ENCODE data around the gene WFDC13.
"Not testable (repeated sequence)": the region's sequence is repeated elsewhere in the genome, so short reads cannot be mapped to it uniquely, and the experiment has no call there.

Gene WFDC13, protein sequence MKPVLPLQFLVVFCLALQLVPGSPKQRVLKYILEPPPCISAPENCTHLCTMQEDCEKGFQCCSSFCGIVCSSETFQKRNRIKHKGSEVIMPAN

DNA sequence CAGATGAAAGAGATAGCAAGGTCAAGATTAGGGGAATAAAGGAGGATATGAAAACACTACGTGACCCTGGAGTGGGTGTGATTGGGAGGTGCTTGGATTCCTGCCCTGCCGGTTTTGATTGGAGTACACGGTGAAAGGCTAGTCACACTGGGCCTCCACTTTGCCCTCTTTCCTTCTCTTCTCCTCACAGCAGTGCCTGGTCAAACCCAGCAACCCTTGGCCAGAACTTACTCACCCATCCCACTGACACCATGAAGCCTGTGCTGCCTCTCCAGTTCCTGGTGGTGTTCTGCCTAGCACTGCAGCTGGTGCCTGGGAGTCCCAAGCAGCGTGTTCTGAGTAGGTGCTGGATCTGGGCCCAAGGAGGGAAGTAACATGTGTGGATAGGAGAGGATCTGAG, at the start of gene WFDC13:
Gene WFDC13, plus strand, starts transcription at position 166 of the 400 bp plus-strand sequence. Its CDS starts 86 bp downstream, at position 252.
- DNase-seq (ENCODE audit: low spot score) = no peak

DNA sequence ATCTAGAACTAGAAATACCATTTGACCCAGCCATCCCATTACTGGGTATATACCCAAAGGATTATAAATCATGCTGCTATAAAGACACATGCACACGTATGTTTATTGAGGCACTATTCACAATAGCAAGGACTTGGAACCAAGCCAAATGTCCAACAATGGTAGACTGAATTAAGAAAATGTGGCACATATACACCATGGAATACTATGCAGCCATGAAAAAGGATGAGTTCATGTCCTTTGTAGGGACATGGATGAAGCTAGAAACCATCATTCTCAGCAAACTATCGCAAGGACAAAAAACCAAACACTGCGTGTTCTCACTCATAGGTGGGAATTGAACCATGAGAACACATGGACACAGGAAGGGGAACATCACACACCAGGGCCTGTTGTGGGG, 44.8 kb upstream of the WFDC13 start:
- DNase-seq (ENCODE audit: low spot score) = not testable (repeated sequence)

DNA sequence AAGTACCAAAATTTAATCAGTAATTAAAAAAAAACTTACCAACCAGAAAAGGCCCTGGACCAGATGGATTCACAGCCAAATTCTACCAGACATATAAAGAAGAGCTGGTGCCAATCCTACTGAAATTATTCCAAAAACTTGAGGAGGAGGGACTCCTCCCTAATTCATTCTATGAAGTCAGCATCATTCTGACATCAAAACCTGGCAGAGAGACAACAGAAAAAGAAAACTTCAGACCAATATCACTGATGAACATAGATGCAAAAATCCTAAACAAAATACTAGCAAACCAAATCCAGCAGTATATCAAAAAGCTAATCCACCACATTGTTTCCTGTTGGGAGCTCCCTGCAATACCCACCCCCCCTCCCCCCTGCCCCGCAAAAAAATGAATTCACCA, 31.7 kb upstream of the WFDC13 start, which contains the start of gene WFDC11:
Gene WFDC11, minus strand, starts transcription at position 101 of the 400 bp plus-strand sequence. CDS start 19,639 bp downstream, outside the sequence.
- no peak for DNase-seq (ENCODE audit: low spot score)

DNA sequence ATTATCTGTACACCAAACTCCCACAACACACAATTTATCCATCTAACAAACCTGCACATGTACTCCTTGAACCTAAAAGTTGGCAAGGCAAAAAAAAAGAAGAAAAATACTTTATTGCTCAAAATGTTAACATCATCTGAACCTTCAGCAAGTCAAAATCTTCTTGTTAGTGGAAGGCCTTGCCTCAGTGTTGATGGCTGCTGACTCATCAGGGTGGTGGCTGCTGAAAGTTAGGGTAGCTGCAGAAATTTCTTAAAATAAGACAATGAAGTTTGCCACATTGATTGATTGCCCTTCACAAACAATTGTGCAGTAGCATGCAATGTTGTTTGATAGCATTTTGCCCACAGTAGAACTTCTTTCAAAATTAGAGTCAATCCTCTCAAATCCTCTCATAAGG, 29.1 kb upstream of the WFDC13 start:
- no peak for DNase-seq (ENCODE audit: low spot score)

DNA sequence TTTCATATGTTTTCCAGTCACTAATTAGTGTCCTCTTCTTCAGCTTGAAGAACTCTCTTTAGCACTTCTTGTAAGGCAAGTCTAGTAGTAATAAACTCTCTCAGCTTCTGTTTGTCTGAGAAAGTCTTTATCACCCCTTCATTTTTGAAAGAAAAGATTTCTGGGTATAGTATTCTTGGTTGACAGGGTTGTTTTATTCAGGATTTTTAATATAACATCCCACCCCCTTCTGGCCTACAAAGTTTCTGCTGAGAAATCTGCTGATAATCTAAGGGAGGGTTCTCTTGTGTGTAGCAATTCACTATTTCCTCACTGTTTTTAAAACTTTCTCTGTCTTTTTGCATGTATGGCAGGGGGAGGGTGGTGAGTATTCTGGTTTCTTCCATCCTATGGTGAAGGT, 22.2 kb upstream of the WFDC13 start:
- DNase-seq (ENCODE audit: low spot score) = no peak

DNA sequence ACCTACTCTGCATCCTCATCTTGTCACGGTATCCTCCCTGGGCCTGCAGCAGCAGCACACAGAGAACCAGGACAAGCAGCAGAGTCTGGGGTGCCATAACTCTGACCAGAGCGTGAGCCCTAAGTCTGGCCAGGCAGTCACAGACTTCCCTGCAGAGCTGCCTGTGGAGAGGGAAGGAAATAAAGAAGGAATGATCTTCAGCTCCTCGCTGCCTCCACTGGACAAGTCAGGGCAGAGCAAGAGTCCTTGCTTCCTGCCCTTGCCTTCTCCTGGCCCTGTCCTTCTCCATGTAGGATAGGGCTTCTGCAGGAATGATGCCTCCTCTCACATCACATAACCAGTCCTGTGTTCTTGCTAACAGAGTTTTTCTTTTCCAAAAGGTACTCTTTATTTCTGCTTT, 15.9 kb upstream of the WFDC13 start:
- DNase-seq (ENCODE audit: low spot score) = no peak

DNA sequence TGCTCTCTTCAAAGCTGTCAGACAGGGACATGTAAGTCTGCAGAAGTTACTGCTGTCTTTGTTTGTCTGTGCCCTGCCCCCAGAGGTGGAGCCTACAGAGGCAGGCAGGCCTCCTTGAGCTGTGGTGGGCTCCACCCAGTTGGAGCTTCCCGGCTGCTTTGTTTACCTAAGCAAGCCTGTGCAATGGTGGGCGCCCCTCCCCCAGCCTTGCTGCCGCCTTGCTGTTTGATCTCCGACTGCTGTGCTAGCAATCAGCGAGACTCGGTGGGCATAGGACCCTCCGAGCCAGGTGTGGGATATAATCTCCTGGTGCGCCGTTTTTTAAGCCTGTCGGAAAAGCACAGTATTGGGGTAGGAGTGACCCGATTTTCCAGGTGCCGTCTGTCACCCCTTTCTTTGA, 8.5 kb upstream of the WFDC13 start:
- DNase-seq (ENCODE audit: low spot score) = not testable (repeated sequence)

DNA sequence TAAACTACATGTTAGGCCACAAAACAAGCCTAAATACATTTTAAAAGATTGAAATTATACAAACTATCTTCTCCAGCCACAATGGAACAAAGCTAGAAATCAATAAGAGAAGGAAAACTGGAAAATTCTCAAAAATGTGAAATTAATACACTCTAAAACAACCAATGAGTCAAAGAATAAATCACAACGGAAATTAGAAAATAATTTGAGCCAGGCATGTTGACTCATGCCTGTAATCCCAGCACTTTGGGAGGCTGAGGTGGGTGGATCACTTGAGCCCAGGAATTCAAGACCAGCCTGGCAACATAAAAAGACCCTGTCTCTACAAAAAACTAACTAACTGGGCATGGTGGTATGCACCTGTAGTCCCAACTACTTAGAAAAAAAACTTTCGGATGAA, 6.3 kb upstream of the WFDC13 start:
- no peak for DNase-seq (ENCODE audit: low spot score)

DNA sequence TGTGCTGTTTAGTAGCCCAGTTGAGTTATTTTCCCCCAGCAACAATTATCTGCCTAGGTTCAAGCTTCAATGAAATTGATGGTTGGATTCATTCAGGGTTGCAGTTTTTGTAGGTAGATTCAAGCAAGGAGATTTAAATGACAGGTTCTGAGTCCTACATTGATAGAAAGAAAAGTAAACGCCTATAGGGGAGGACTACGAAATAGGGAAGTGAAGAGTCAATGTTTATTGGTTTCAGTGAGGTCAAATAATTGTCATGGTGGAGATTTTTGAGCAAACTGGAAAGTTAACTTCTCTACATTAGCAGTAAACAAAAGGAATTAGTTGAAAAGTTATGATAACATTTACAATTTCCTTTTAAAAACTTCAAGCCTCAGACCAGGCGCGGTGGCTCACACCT, 734 bp upstream of the WFDC13 start:
- no peak for DNase-seq (ENCODE audit: low spot score)

DNA sequence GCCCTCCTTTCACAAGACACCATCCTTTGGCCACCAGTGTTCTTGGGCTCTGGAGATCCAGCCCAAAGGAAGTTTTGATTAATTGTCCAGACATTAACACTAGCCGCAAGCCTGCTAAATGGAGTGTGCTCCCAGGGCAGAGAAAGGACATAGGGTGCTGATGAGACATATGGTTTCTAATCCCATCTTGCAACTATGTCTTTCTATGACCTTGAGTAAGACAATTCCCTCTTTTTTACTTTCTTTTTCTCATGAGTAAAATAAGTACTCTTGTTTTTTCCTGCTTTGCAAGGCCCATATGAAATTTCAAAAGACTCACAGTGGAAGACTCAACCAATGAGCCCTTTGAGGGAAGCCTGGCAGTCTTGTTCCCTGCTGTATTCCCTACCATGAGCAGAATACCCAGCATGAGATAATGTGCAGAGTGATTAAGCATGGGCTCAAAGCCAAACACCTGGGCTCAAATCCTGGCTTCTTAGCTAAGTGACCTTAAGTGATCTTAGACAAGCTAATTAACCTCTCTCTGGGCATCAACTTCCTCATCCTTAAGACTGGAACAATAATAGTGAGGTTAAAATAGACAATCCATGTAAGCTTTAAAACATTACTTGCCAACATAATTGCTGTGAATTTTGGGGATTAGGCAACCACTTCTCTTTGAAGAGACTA, 3.3 kb downstream of the WFDC13 start, which contains the start of gene WFDC10B:
Gene WFDC10B, minus strand, starts transcription at position 51 of the 669 bp plus-strand sequence. CDS start 19,027 bp downstream, outside the sequence.
- no peak for DNase-seq (ENCODE audit: low spot score)

DNA sequence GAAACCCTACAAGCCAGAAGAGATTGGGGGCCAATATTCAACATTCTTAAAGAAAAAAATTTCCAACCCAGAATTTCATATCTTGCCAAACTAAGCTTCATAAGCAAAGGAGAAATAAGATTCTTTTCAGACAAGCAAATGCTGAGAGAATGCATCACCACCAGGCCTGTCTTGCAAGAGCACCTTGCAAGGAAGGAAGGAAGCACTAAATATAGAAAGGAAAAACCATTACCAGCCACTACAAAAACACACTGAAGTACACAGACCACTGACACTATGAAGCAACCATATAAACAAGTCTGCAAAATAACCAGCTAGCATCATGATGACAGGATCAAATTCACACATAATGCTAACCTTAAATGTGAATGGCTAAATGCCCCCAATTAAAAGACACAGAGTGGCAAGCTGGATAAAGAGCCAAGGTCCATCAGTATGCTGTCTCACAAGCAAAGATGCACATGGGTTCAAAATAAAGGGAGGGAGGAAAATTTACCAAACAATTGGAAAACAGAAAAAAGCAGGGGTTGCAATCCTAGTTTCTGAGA, 14.4 kb downstream of the WFDC13 start:
- not testable (repeated sequence) for DNase-seq (ENCODE audit: low spot score)

DNA sequence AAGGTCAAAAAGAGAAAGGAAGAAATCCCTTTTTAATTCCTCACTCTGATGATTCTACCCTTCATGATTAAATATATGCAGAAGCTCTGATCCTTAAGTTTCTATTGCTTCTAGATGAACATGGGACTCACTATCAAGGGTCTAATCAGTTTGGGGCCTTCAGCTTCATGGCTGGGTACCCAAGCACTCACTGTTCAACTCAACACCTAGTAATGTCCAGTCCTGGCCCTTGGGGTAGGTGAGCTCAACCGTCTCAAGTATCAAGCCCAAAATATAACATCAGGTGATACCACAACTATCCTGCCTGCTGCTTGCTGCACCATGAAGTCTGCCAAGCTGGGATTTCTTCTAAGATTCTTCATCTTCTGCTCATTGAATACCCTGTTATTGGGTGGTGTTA, 20.2 kb downstream of the WFDC13 start, which contains the start of gene SPINT4:
Gene SPINT4, plus strand, starts transcription at position 301 of the 400 bp plus-strand sequence. Its CDS starts 21 bp downstream, at position 322.
- no peak for DNase-seq (ENCODE audit: low spot score)

DNA sequence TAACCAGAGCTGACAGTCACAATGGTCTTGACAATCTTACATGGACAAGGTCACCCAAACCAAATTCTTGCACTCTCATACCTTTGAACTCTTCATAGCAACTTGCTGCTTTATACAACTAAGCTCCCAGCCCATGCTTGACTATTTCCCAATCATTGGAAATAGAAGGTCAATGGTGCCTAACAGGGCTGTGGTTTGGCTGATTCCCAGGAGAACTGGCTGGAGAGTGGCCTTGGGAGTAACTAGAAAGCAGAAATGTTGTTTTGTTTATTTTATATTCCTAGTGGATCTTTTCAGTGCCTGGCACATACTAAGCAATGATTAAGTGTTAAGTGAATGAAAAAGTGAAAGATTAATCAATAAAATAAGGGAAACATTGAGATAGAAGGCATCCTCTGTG, 23.3 kb downstream of the WFDC13 start:
- DNase-seq (ENCODE audit: low spot score) = no peak

DNA sequence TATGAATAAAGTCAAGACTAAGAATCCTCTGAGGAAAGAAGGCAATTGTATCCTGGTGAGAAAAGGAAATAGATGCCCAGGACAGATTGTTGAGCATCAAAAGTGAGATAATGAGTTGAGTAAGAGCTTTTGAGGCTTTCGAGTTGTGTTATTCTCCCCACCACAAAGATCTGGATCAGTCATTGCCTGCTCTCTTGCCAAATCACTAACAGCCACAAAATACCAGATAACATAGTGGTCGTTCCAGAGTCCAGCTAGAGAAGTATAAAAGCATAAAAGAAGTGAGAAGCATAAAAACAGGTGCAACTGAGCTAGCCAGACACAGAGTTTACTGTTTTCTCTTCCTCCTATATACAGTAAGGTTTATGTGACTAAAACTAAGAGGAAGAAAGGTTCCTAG, 25.2 kb downstream of the WFDC13 start:
- no peak for DNase-seq (ENCODE audit: low spot score)

DNA sequence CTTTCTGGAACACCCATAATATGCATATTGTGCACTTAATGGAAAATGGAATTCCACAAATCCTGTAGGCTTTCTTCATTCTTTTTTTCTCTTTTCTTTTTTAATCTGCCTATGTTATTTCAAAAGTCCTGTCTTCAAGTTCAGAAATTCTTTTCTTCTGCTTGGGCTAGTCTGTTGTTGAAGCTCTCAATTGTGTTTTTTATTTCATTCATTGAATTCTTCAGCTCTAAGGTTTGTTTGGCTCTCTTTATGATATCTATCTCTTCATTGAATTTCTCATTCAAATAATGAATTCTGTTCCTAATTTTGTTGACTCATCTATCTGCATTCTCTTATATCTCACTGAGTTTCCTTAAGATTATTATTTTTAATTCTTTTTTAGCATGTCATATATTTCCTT, 30.4 kb downstream of the WFDC13 start:
- no peak for DNase-seq (ENCODE audit: low spot score)

DNA sequence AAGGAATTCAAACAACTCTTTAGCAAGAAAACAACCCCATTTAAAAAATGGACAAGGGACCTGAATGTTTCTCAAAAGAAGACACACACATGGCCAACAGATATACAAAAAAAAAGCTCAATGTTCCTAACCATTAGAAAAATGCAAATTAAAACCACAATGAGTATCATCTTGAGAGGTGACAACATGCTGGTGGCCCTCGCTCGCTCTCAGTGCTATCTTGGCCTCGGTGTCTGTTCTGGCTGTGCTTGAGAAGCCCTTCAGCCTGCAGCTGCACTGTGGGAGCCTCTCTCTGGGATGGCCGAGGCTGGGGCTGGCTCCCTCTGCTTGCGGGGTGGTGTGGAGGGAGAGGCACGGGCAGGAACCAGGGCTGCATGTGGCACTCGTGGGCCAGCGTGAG, 33.7 kb downstream of the WFDC13 start:
- no peak for DNase-seq (ENCODE audit: low spot score)

DNA sequence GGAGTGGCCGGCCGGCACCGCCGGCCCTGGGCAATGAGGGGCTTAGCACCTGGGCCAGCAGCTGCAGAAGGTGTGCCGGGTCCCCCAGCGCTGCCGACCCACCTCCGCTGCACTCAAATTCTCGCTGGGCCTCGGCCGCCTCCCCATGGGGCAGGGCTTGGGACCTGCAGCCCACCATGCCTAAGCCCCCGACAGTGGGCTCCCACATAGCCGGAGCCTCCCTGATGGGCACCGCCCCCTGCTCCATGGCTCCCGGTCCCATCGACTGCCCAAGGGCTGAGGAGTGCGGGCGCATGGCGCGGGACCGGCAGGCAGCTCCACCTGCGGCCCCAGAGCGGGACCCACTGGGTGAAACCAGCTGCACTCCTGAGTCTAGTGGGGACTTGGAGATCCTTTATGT, 34.1 kb downstream of the WFDC13 start:
- DNase-seq (ENCODE audit: low spot score) = no peak

DNA sequence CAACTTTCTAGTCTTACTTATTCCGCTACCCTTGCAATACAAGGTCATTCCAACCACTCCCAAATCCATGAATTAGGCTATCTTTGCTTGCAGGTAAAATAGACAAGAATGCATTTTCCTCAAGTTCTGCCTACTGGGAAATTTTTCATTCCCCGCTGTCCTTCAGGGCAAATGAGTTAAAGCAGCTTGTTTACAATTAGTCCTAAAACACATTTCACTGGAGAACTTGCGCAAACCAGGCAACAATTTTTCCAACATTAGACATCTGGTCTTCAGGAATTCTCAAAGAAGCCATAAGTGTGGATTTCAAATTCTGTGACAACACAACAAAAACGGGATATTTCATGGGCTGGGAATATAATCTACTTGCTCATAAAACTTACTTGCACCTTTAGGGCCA, 40.8 kb downstream of the WFDC13 start:
- DNase-seq (ENCODE audit: low spot score) = no peak

DNA sequence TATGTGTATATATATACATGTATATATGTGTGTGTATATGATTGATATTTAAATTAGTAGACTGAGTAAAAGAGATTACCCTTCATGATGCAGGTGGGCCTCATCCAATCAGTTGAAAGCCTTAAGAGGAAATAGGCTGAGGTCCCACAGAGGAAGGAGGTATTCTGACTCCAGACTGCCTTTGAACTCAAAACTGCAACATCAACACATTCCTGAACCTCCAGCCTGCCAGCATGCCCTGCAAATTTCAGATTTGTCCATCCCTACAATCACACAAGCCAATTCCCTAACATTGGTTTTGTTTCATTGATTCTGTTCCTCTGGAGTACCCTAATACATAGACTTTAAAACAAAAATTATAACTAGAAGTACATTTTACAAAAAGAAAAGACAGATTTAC, 43.2 kb downstream of the WFDC13 start:
- no peak for DNase-seq (ENCODE audit: low spot score)

DNA sequence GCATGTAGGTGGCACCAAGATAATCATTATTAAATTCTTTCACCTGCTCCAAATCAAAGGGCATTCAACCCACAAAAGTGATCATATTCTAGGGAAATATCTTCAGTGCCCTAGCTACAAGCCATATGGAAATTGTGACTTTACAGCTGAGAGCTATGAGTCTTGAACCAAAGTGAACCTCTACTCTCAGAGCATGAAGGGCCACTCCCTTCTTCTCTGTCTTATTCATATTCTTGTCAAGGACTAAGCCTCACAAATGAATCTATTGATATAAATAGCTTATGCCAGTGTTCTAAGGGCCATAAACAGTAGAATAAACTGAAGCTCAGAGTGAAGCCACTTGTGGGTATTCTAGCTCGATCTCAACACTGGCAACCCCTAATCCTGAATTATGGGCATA, 49.9 kb downstream of the WFDC13 start:
- DNase-seq (ENCODE audit: low spot score) = no peak

DNA sequence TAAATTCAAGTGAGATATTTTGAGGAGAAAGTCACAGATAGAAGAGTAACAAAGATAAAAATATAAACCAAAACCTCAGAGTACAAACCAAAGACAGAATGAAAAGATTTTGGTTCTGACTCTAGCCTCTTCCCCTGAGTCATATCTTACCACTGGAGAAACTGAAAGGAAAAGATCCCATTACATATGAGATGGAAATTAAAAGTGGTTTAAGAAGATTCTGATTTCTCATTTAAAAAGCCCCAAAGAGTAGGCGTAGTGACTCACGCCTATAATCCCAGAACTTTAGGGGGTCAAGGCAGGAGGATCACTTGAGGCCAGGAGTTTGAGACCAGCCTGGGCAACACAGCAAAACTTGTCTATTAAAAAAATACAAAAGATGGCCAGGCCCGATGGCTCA, 50.9 kb downstream of the WFDC13 start:
- no peak for DNase-seq (ENCODE audit: low spot score)

DNA sequence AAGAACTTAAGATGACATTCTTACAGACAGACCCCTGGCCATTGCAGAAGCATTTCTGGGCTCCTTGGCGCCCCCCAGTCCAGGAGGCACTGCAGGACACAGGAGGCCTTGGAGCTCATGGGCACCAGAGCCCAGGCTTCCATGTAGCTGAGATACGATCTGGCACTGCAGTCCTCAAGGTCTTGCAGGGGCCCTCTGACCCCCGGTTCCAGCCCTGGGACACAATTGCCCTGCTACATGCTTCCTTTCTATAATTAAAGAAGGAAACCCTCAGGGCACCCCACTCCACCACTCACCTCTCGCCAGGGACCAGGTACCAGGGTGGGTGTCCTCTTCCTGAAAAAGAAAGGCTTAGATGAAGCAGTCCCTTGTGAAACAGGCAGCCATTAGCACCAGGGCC, 56.3 kb downstream of the WFDC13 start:
- DNase-seq (ENCODE audit: low spot score) = no peak

All from hematopoietic multipotent progenitor cell treated with erythropoietin and hydrocortisone succinate and interleukin-3 and kit ligand, for 15 days (in vitro differentiated cells).